Natural killer cell (primary cell): ENCODE results near the gene EBF4. TPM values are rescaled to one million over a fixed set of nuclear protein-coding genes. Genes with fewer than 3 reads are reported as not detected.
A peak's percentile ranks its signal among the peaks of the same experiment; 100 is the strongest.

Source experiments
- ATAC-seq, 3 donors: fragments of 150-1000 bp in 2 of 3; fragments of 200-7000 bp in 1 of 3; cut with Tn5 transposase; 1 replicate in 1 of 3; 2 replicates in 2 of 3; pipeline ENCODE4 v1.10.0; 2021; ENCODE audit warnings: mild to moderate bottlenecking in 2 of 3, moderate library complexity in 2 of 3
- DNase-seq, 2 donors: peaks; one replicate each; pipeline versions ENCODE4 v3.0.0 to v3.0.0-alpha.2; 2013 to 2021; ENCODE audit warnings: mixed read lengths in 1 of 2
- H3K27ac ChIP-seq: one replicate; pipeline ENCODE4 v1.5.1; 2013; ENCODE audit warnings: mild to moderate bottlenecking, low read length
- H3K27me3 ChIP-seq: one replicate; pipeline ENCODE4 v1.6.1; 2013; ENCODE audit warnings: low read length; ENCODE audit not compliant: control insufficient read depth, insufficient read depth
- H3K36me3 ChIP-seq: one replicate; pipeline ENCODE4 v1.6.1; 2013; ENCODE audit warnings: low read length; ENCODE audit not compliant: control insufficient read depth, insufficient read depth
- H3K4me1 ChIP-seq: one replicate; pipeline ENCODE4 v1.6.1; 2013; ENCODE audit warnings: low read length; ENCODE audit not compliant: control insufficient read depth, insufficient read depth
- H3K4me3 ChIP-seq: one replicate; pipeline ENCODE4 v1.5.1; 2013; ENCODE audit warnings: low read length
- H3K9me3 ChIP-seq: one replicate; pipeline ENCODE4 v1.6.1; 2013; ENCODE audit warnings: low read length; ENCODE audit not compliant: control insufficient read depth, insufficient read depth
- H3K27ac Mint-ChIP-seq, 2 donors: one replicate each; pipeline ENCODE4 v1.8.0; 2022; ENCODE audit warnings: mild to moderate bottlenecking in 2 of 2, mixed read lengths in 2 of 2, moderate library complexity in 1 of 2
- H3K27me3 Mint-ChIP-seq, 2 donors: one replicate each; pipeline ENCODE4 v1.8.0; 2022; ENCODE audit warnings: low read depth in 2 of 2, mixed read lengths in 2 of 2
- H3K36me3 Mint-ChIP-seq: one replicate; pipeline ENCODE4 v1.8.0; 2022; ENCODE audit warnings: mixed read lengths
- H3K4me1 Mint-ChIP-seq, 2 donors: one replicate each; pipeline ENCODE4 v1.8.0; 2022; ENCODE audit warnings: mixed read lengths in 2 of 2
- H3K4me3 Mint-ChIP-seq: one replicate; pipeline ENCODE4 v1.8.0; 2022; ENCODE audit warnings: mild to moderate bottlenecking, moderate library complexity, mixed read lengths
- H3K9me3 Mint-ChIP-seq, 2 donors: one replicate each; pipeline ENCODE4 v1.8.0; 2022; ENCODE audit warnings: mixed read lengths in 2 of 2
- WGBS: methylation state at CpG from one replicate; pipeline ENCODE4 v1.1.7; 2013; ENCODE audit warnings: missing lambda C conversion rate; ENCODE audit not compliant: insufficient coverage; 5-methylcytosine and 5-hydroxymethylcytosine counted together
- intact Hi-C: fragments of 100-400 bp; cut with micrococcal nuclease; formaldehyde crosslinking; loops from one replicate; pipeline ENCODE4 v1.14.2; 2022
- total RNA-seq, 4 donors: library from RNA; stranded (reverse); fragments of 120-200 nt in 1 of 4; gene quantifications; one replicate each; pipeline versions ENCODE4 v1.2.3 to v1.2.4, GENCODE V29; 2013 to 2022
- TF ChIP-seq, protein P1 (sequence below): fragments of 200-600 bp; IDR thresholded peaks from one replicate; pipeline ENCODE4 v1.8.0; 2022; ENCODE audit warnings: antibody characterized with exemption

Gene EBF4
- total RNA-seq, 3 donors from 2014 or later (not counting 1 experiment from before 2014, with no cell fraction given) = 17.1 to 21.7 (median 20.4) TPM

GRCh38 chr20:2801286-2801728 lies 108.7 kb downstream of the EBF4 start:
- H3K27ac ChIP-seq = no peak overlapping the region
- no peaks in the 10 kb centered on the region for H3K36me3 ChIP-seq
- peaks cover 25 to 26% of the 10 kb centered on the region in 2 donors for H3K4me1 Mint-ChIP-seq
- peak overlapping the region in 1 of 2 donors; percentile 23 for H3K27ac Mint-ChIP-seq
- TF ChIP-seq, protein P1, sequence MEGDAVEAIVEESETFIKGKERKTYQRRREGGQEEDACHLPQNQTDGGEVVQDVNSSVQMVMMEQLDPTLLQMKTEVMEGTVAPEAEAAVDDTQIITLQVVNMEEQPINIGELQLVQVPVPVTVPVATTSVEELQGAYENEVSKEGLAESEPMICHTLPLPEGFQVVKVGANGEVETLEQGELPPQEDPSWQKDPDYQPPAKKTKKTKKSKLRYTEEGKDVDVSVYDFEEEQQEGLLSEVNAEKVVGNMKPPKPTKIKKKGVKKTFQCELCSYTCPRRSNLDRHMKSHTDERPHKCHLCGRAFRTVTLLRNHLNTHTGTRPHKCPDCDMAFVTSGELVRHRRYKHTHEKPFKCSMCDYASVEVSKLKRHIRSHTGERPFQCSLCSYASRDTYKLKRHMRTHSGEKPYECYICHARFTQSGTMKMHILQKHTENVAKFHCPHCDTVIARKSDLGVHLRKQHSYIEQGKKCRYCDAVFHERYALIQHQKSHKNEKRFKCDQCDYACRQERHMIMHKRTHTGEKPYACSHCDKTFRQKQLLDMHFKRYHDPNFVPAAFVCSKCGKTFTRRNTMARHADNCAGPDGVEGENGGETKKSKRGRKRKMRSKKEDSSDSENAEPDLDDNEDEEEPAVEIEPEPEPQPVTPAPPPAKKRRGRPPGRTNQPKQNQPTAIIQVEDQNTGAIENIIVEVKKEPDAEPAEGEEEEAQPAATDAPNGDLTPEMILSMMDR = no peak
- H3K27me3 ChIP-seq = peaks cover 28% of the 10 kb centered on the region
- H3K4me3 ChIP-seq = no peak overlapping the region
- H3K9me3 Mint-ChIP-seq = no peaks in the 10 kb centered on the region
- 5% methylated on average over 13 of the region's 13 CpGs for WGBS
- peaks cover 20% of the 10 kb centered on the region for H3K4me1 ChIP-seq
- no peaks in the 10 kb centered on the region for H3K9me3 ChIP-seq
- intact Hi-C loops = no loop called here
- peak overlapping the region; percentile 86 for H3K4me3 Mint-ChIP-seq
- no peak for DNase-seq
- ATAC-seq = peak in 1 of 3 donors; percentile 8
- H3K27me3 Mint-ChIP-seq = peaks cover 50 to 69% of the 10 kb centered on the region in 2 donors
- H3K36me3 Mint-ChIP-seq = peaks cover 4% of the 10 kb centered on the region

GRCh38 chr20:2804041-2804828 lies 111.7 kb downstream of the EBF4 start:
- 75% methylated on average over 16 of the region's 16 CpGs for WGBS
- peaks cover 32% of the 10 kb centered on the region for H3K27me3 ChIP-seq
- Mint-ChIP-seq H3K4me1 (peaks cover 21 to 26% of the 10 kb centered on the region in 2 donors), H3K9me3 (no peaks in the 10 kb centered on the region), H3K36me3 (peaks cover 6% of the 10 kb centered on the region), H3K27ac (no peak overlapping the region), H3K4me3 (no peak overlapping the region), H3K27me3 (peaks cover 60 to 65% of the 10 kb centered on the region in 2 donors)
- TF ChIP-seq, protein P1 = no peak
- DNase-seq (no peak), ATAC-seq (no peak)
- no peak overlapping the region for H3K4me3 ChIP-seq
- intact Hi-C loops = no loop called here
- H3K4me1 ChIP-seq = peaks cover 20% of the 10 kb centered on the region
- H3K36me3 ChIP-seq = no peaks in the 10 kb centered on the region
- no peaks in the 10 kb centered on the region for H3K9me3 ChIP-seq
- no peak overlapping the region for H3K27ac ChIP-seq

GRCh38 chr20:2804852-2805688 lies 112.5 kb downstream of the EBF4 start:
- Histone ChIP-seq H3K9me3 (no peaks in the 10 kb centered on the region), H3K36me3 (no peaks in the 10 kb centered on the region), H3K4me3 (no peak overlapping the region), H3K27me3 (peaks cover 24% of the 10 kb centered on the region), H3K4me1 (peaks cover 13% of the 10 kb centered on the region), H3K27ac (no peak overlapping the region)
- Mint-ChIP-seq H3K27me3 (peaks cover 52 to 58% of the 10 kb centered on the region in 2 donors), H3K4me1 (peaks cover 13 to 17% of the 10 kb centered on the region in 2 donors), H3K4me3 (no peak overlapping the region), H3K36me3 (peaks cover 6% of the 10 kb centered on the region), H3K9me3 (no peaks in the 10 kb centered on the region), H3K27ac (no peak overlapping the region)
- DNase-seq (no peak), ATAC-seq (no peak)
- 23% methylated on average over 49 of the region's 49 CpGs for WGBS
- intact Hi-C loops = no loop called here
- TF ChIP-seq, protein P1 = no peak
